Measurements from ENCODE around the gene NTM. TPM values are rescaled to one million over a fixed set of nuclear protein-coding genes. Genes with fewer than 3 reads are reported as not detected.

Gene NTM
- total RNA-seq, 1 experiment from 2014 or later: 9.9 TPM

GRCh38 chr11:132036220-132036619, 665.8 kb downstream of the NTM start:
- no peak for TF ChIP-seq CTCF (conservative IDR thresholded peaks at IDR 0.05)
- Mint-ChIP-seq H3K9me3 (no peaks in the 10 kb centered on the region), H3K27ac (no peak overlapping the region), H3K4me3 (no peak overlapping the region), H3K4me1 (peaks cover 21 to 32% of the 10 kb centered on the region in 2 experiments), H3K36me3 (ENCODE audit: insufficient read depth in 1 of 3, low read depth in 3 of 3) (no peaks in the 10 kb centered on the region; a peak in 1 of 7 replicates), H3K27me3 (ENCODE audit: low read depth) (peaks cover 2% of the 10 kb centered on the region; the same call in 1 of the 2 replicates)
- no peak overlapping the region for H3K56ac ChIP-seq (ENCODE audit: insufficient read length, low read depth, low read length)
- H2BK12ac ChIP-seq (ENCODE audit: insufficient read length, low read depth, low read length): no peak overlapping the region
- no peak overlapping the region for H3K4me2 ChIP-seq (ENCODE audit: insufficient read depth, insufficient read length, low read length)
- no peaks in the 10 kb centered on the region for H3K23me2 ChIP-seq (ENCODE audit: insufficient read length, low read depth, low read length, poor library complexity, severe bottlenecking)
- no peaks in the 10 kb centered on the region for H3K9me3 ChIP-seq (ENCODE audit: control insufficient read depth, low read depth, low read length)
- no peaks in the 10 kb centered on the region for H3K79me1 ChIP-seq (ENCODE audit: insufficient read depth, low read depth, low read length, poor library complexity, severe bottlenecking)
- H3K79me2 ChIP-seq (ENCODE audit: insufficient read depth, low read length): no peaks in the 10 kb centered on the region
- H2BK5ac ChIP-seq (ENCODE audit: insufficient read length, low read length): no peak overlapping the region
- no peak overlapping the region for H4K91ac ChIP-seq (ENCODE audit: insufficient read length, low read depth, low read length)
- H4K5ac ChIP-seq (ENCODE audit: insufficient read length, low read depth, low read length): no peak overlapping the region
- H3K18ac ChIP-seq (ENCODE audit: insufficient read length, low read depth, low read length): no peak overlapping the region
- H2BK15ac ChIP-seq (ENCODE audit: low read depth, low read length): no peak overlapping the region
- H4K8ac ChIP-seq (replicated peaks; ENCODE audit: insufficient read length, low read depth, low read length): no peak overlapping the region
- H3K27me3 ChIP-seq (ENCODE audit: insufficient read depth, low read length): no peaks in the 10 kb centered on the region
- no peak for DNase-seq
- H2BK120ac ChIP-seq (ENCODE audit: low read depth, low read length, poor library complexity, severe bottlenecking): no peak overlapping the region
- H3K4ac ChIP-seq (ENCODE audit: low read depth, low read length): no peak overlapping the region
- no peak overlapping the region for H2AK5ac ChIP-seq (ENCODE audit: insufficient read length, low read length)
- H3K9ac ChIP-seq (ENCODE audit: extremely low read depth, insufficient read length, low read length): no peak overlapping the region
- no CpG with 5 or more reads among the region's 2 CpGs for WGBS (ENCODE audit: extremely low coverage, insufficient read length, low lambda C conversion rate)
- H3K27ac ChIP-seq (ENCODE audit: insufficient read length, low read depth, low read length): no peak overlapping the region
- H3K4me1 ChIP-seq (ENCODE audit: insufficient read depth, low read length): peaks cover 8% of the 10 kb centered on the region; the same call in 1 of the 2 replicates
- H3T11ph ChIP-seq (ENCODE audit: low read length): no peak overlapping the region
- H3K14ac ChIP-seq (ENCODE audit: insufficient read depth, low read length): no peak overlapping the region
- no peaks in the 10 kb centered on the region for H4K20me1 ChIP-seq (ENCODE audit: control insufficient read depth, insufficient read depth, insufficient read length)
- H2BK20ac ChIP-seq (ENCODE audit: low read depth, low read length, poor library complexity, severe bottlenecking): no peak overlapping the region
- H3K23ac ChIP-seq (ENCODE audit: insufficient read length, low read depth, low read length): no peak overlapping the region
- H2AFZ ChIP-seq (ENCODE audit: low read length): no peak overlapping the region
